ENCODE data around the gene POLDIP2. TPM values are rescaled to one million over a fixed set of nuclear protein-coding genes. Genes with fewer than 3 reads are reported as not detected.

POLDIP2 gene
- total RNA-seq, 1 experiment from 2014 or later = 82.8 TPM

- Histone ChIP-seq H3K9me3 (ENCODE audit: control insufficient read depth, low read depth, low read length) (no peaks in the 10 kb centered on the region), H3K27me3 (ENCODE audit: insufficient read depth, low read length) (no peaks in the 10 kb centered on the region; the same call in 1 of the 2 replicates), H3K4me2 (ENCODE audit: insufficient read depth, insufficient read length, low read length) (peak overlapping the region; percentile 39), H3K18ac (ENCODE audit: insufficient read length, low read depth, low read length) (no peak overlapping the region), H2BK12ac (ENCODE audit: insufficient read length, low read depth, low read length) (no peak overlapping the region), H3K9ac (ENCODE audit: extremely low read depth, insufficient read length, low read length) (no peak overlapping the region), H2BK15ac (ENCODE audit: low read depth, low read length) (no peak overlapping the region), H4K91ac (ENCODE audit: insufficient read length, low read depth, low read length) (no peak overlapping the region), H3K79me1 (ENCODE audit: insufficient read depth, low read depth, low read length, poor library complexity, severe bottlenecking) (no peaks in the 10 kb centered on the region), H3T11ph (ENCODE audit: low read length) (no peak overlapping the region), H2BK5ac (ENCODE audit: insufficient read length, low read length) (no peak overlapping the region), H4K5ac (ENCODE audit: insufficient read length, low read depth, low read length) (no peak overlapping the region), H3K14ac (ENCODE audit: insufficient read depth, low read length) (no peak overlapping the region), H3K4me1 (ENCODE audit: insufficient read depth, low read length) (peaks cover 15% of the 10 kb centered on the region; the same call in 1 of the 2 replicates), H4K8ac (replicated peaks; ENCODE audit: insufficient read length, low read depth, low read length) (no peak overlapping the region), H3K79me2 (ENCODE audit: insufficient read depth, low read length) (no peaks in the 10 kb centered on the region), H4K20me1 (ENCODE audit: control insufficient read depth, insufficient read depth, insufficient read length) (no peaks in the 10 kb centered on the region), H3K56ac (ENCODE audit: insufficient read length, low read depth, low read length) (no peak overlapping the region), H3K4ac (ENCODE audit: low read depth, low read length) (no peak overlapping the region), H2AK5ac (ENCODE audit: insufficient read length, low read length) (no peak overlapping the region), H2BK20ac (ENCODE audit: low read depth, low read length, poor library complexity, severe bottlenecking) (no peak overlapping the region), H2AFZ (ENCODE audit: low read length) (no peak overlapping the region), H3K23ac (ENCODE audit: insufficient read length, low read depth, low read length) (no peak overlapping the region), H3K23me2 (ENCODE audit: insufficient read length, low read depth, low read length, poor library complexity, severe bottlenecking) (peaks cover 9% of the 10 kb centered on the region), H3K27ac (ENCODE audit: insufficient read length, low read depth, low read length) (no peak overlapping the region), H2BK120ac (ENCODE audit: low read depth, low read length, poor library complexity, severe bottlenecking) (no peak overlapping the region)
- Mint-ChIP-seq H3K9me3 (no peaks in the 10 kb centered on the region), H3K4me3 (peak overlapping the region; percentile 68 to 85), H3K27ac (peak overlapping the region in 1 of 3 experiments; percentile 44; a peak in 1 of 7 replicates), H3K4me1 (peaks cover 65 to 74% of the 10 kb centered on the region in 2 experiments), H3K36me3 (ENCODE audit: insufficient read depth in 1 of 3, low read depth in 3 of 3) (peaks cover 0 to 3% (median 0%) of the 10 kb centered on the region in 3 experiments; a peak in 2 of 7 replicates), H3K27me3 (ENCODE audit: low read depth) (peaks cover 56% of the 10 kb centered on the region)
- no CpG with 5 or more reads among the region's 9 CpGs for WGBS (ENCODE audit: extremely low coverage, insufficient read length, low lambda C conversion rate)
- peak; percentile 70 for DNase-seq
- TF ChIP-seq, protein P1, sequence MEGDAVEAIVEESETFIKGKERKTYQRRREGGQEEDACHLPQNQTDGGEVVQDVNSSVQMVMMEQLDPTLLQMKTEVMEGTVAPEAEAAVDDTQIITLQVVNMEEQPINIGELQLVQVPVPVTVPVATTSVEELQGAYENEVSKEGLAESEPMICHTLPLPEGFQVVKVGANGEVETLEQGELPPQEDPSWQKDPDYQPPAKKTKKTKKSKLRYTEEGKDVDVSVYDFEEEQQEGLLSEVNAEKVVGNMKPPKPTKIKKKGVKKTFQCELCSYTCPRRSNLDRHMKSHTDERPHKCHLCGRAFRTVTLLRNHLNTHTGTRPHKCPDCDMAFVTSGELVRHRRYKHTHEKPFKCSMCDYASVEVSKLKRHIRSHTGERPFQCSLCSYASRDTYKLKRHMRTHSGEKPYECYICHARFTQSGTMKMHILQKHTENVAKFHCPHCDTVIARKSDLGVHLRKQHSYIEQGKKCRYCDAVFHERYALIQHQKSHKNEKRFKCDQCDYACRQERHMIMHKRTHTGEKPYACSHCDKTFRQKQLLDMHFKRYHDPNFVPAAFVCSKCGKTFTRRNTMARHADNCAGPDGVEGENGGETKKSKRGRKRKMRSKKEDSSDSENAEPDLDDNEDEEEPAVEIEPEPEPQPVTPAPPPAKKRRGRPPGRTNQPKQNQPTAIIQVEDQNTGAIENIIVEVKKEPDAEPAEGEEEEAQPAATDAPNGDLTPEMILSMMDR (conservative IDR thresholded peaks at IDR 0.05) = no peak
Observed at GRCh38 chr17:28406473-28406814, 49.1 kb upstream of the POLDIP2 start.
